ENCODE results near the gene PTPRS. TPM values are rescaled to one million over a fixed set of nuclear protein-coding genes. Genes with fewer than 3 reads are reported as not detected.
A peak's percentile ranks its signal among the peaks of the same experiment; 100 is the strongest.
"Not testable (repeated sequence)": the region's sequence is repeated elsewhere in the genome, so short reads cannot be mapped to it uniquely, and the experiment has no call there.

The PTPRS gene
- total RNA-seq (2014; rRNA removed; shearing (Covaris generic)): 0.27 and 1.9 TPM in 2 replicates
- 9.8 and 14.2 TPM in 2 replicates for polyA plus RNA-seq (2015; cell fraction: cytosol; rRNA removed)
- 24.6 and 29.0 TPM in 2 replicates for polyA plus RNA-seq (2015; cell fraction: nucleus; rRNA removed)

- no peak for DNase-seq (ENCODE audit: low read depth)
Observed at GRCh38 chr19:5340637-5341447, at the start of gene PTPRS. Gene PTPRS (minus strand): TSS chr19:5340812. CDS start chr19:5286140, 54,672 bp downstream.

- no peak for DNase-seq (ENCODE audit: low read depth)
Observed at GRCh38 chr19:5389353-5389752, 48.7 kb upstream of the PTPRS start.

GRCh38 chr19:5387472-5387871 lies 46.9 kb upstream of the PTPRS start:
- no peak for DNase-seq (ENCODE audit: low read depth)

- DNase-seq (ENCODE audit: low read depth): no peak
Observed at GRCh38 chr19:5386841-5387240, 46.2 kb upstream of the PTPRS start.

- DNase-seq (ENCODE audit: low read depth): not testable (repeated sequence)
Observed at GRCh38 chr19:5381197-5381596, 40.6 kb upstream of the PTPRS start.

- no peak for DNase-seq (ENCODE audit: low read depth)
Observed at GRCh38 chr19:5380215-5380919, 39.8 kb upstream of the PTPRS start.

- no peak for DNase-seq (ENCODE audit: low read depth)
Observed at GRCh38 chr19:5376928-5377327, 36.3 kb upstream of the PTPRS start.

GRCh38 chr19:5372572-5373200 lies 32.1 kb upstream of the PTPRS start:
- no peak for DNase-seq (ENCODE audit: low read depth)

- peak; percentile 2 for DNase-seq (ENCODE audit: low read depth)
Observed at GRCh38 chr19:5369962-5370367, 29.4 kb upstream of the PTPRS start.

DNA sequence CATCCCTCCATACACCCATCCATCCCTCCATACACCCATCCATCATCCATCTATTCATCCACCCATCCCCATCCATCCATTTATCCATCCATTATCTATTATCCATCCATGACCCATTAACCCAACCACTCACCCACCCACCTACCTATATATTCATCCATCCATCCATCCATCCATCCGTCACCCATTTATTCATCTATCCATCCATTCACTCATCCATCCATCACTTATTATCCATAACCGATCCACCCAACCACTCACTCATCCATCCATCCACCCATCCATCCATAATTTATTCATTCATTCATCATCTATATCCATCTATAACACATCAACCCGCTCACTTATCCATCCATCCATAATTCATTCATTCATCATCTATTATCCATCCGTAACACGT lies 28.7 kb upstream of the PTPRS start:
- no peak for DNase-seq (ENCODE audit: low read depth)

- DNase-seq (ENCODE audit: low read depth): no peak
Observed at GRCh38 chr19:5367530-5368133, 27.0 kb upstream of the PTPRS start.

GRCh38 chr19:5365905-5366304 lies 25.3 kb upstream of the PTPRS start:
- no peak for DNase-seq (ENCODE audit: low read depth)

GRCh38 chr19:5364674-5365073 lies 24.1 kb upstream of the PTPRS start:
- no peak for DNase-seq (ENCODE audit: low read depth)

DNA sequence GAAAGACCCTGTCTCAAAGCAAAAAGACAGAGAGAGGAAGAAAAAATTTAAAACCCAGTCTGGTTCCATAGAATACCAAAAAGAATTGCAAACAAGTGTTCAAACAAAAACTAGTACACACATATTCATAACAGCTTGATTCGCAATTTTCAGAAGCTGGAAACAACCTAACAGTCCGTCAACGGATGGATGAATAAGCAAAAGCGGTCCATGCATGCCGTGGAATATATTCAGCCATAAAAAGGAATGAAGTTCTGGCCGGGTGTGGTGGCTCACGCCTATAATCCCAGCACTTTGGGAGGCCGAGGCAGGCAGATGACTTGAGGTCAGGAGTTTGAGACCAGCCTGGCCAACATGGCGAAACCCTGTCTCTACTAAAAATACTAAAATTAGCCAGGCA lies 21.2 kb upstream of the PTPRS start:
- not testable (repeated sequence) for DNase-seq (ENCODE audit: low read depth)

- no peak for DNase-seq (ENCODE audit: low read depth)
Observed at GRCh38 chr19:5361407-5361806, 20.8 kb upstream of the PTPRS start.

GRCh38 chr19:5360003-5360780 lies 19.6 kb upstream of the PTPRS start:
- no peak for DNase-seq (ENCODE audit: low read depth)

DNA sequence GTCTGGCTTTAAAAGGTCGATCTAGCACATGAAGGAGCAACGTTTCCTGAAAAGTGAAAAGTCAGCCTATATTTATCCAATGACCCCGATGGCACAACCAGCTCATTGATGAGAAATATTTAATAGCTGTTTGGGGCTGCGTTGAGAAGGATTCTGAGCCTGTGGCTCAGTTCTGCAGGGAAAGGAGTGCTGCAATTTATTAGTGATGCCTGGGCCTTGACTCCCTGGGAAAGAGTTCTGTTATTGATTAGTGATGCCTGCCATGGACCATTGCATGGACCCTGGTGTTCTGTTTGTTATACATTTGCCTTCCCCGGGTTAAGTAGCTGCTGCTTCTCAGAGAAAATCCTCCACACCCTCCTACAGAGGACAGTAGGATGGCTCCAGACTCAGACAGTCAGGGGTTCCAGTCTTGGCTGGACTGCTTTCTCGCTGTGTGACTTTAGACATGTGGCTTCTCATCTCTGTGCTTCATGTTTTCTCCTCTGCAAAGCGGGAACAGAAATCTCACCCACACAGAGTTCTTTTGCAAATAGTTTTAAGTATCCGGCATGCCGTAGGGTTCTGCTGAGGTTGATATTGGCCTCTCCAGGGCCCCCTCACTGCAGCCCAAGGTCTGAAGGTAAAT lies 17.7 kb upstream of the PTPRS start:
- no peak for DNase-seq (ENCODE audit: low read depth)

GRCh38 chr19:5357584-5357983 lies 17.0 kb upstream of the PTPRS start:
- no peak for DNase-seq (ENCODE audit: low read depth)

- no peak for DNase-seq (ENCODE audit: low read depth)
Observed at GRCh38 chr19:5356918-5357317, 16.3 kb upstream of the PTPRS start.

GRCh38 chr19:5356428-5356827 lies 15.8 kb upstream of the PTPRS start:
- no peak for DNase-seq (ENCODE audit: low read depth)
